CD4-positive, alpha-beta T cell treated with Interleukin-17A for 4 hours (primary cell): ENCODE results near the gene DRAXIN.

Source experiments
- DNase-seq: peaks from one replicate; pipeline ENCODE4 v3.0.0-alpha.2; 2020; ENCODE audit warnings: mixed read lengths

Gene DRAXIN

GRCh38 chr1:11658542-11658941 lies 33.0 kb upstream of the DRAXIN start:
- no peak for DNase-seq

- no peak for DNase-seq
Observed at GRCh38 chr1:11659748-11660147, 31.8 kb upstream of the DRAXIN start.

GRCh38 chr1:11661103-11661502 lies 30.4 kb upstream of the DRAXIN start:
- no peak for DNase-seq

GRCh38 chr1:11664336-11665065 lies 27.0 kb upstream of the DRAXIN start:
- peak; percentile 62 for DNase-seq

GRCh38 chr1:11668516-11668915 lies 23.0 kb upstream of the DRAXIN start:
- DNase-seq: no peak

GRCh38 chr1:11670747-11671146 lies 20.8 kb upstream of the DRAXIN start:
- DNase-seq: no peak

- DNase-seq: no peak
Observed at GRCh38 chr1:11671205-11671543, 20.3 kb upstream of the DRAXIN start.

GRCh38 chr1:11671544-11672286 lies 19.8 kb upstream of the DRAXIN start:
- no peak for DNase-seq

- DNase-seq: no peak
Observed at GRCh38 chr1:11673089-11673769, 18.3 kb upstream of the DRAXIN start.

- no peak for DNase-seq
Observed at GRCh38 chr1:11674488-11674887, 17.0 kb upstream of the DRAXIN start.

GRCh38 chr1:11675325-11675724 lies 16.2 kb upstream of the DRAXIN start:
- DNase-seq: no peak

- no peak for DNase-seq
Observed at GRCh38 chr1:11676386-11677103, 15.0 kb upstream of the DRAXIN start.

GRCh38 chr1:11678442-11678841 lies 13.1 kb upstream of the DRAXIN start:
- DNase-seq: no peak

- peak; percentile 18 for DNase-seq
Observed at GRCh38 chr1:11680270-11681070, 11.0 kb upstream of the DRAXIN start.

- peak; percentile 95 for DNase-seq
Observed at GRCh38 chr1:11681071-11681771, 10.3 kb upstream of the DRAXIN start, which contains the start of gene MAD2L2. MAD2L2 (minus strand) TSS chr1:11681148; CDS start chr1:11680601, 547 bp downstream.

GRCh38 chr1:11682287-11682771 lies 9.2 kb upstream of the DRAXIN start:
- no peak for DNase-seq

- DNase-seq: no peak
Observed at GRCh38 chr1:11682799-11683198, 8.7 kb upstream of the DRAXIN start.

- no peak for DNase-seq
Observed at GRCh38 chr1:11684070-11684469, 7.4 kb upstream of the DRAXIN start.

- DNase-seq: no peak
Observed at GRCh38 chr1:11685210-11685752, 6.2 kb upstream of the DRAXIN start.

- no peak for DNase-seq
Observed at GRCh38 chr1:11688506-11688905, 3.0 kb upstream of the DRAXIN start.
